Immature natural killer cell (primary cell): ENCODE data around the gene ELK3. TPM values are rescaled to one million over a fixed set of nuclear protein-coding genes. Genes with fewer than 3 reads are reported as not detected.

Experiments used
- DNase-seq, 3 donors: peaks; one replicate each; pipeline ENCODE4 v3.0.0; 2022; ENCODE audit warnings: mixed read lengths in 1 of 3
- H3K27ac Mint-ChIP-seq, 6 donors: one replicate each; pipeline ENCODE4 v1.8.0; 2020; ENCODE audit warnings: mixed read lengths in 6 of 6, mild to moderate bottlenecking in 5 of 6, inconsistent platforms in 4 of 6, moderate library complexity in 3 of 6
- H3K27me3 Mint-ChIP-seq, 3 donors: one replicate each; pipeline ENCODE4 v1.8.0; 2020 to 2021; ENCODE audit warnings: low read depth in 3 of 3, mild to moderate bottlenecking in 3 of 3, mixed read lengths in 3 of 3, moderate library complexity in 3 of 3, inconsistent platforms in 1 of 3
- H3K36me3 Mint-ChIP-seq, 3 donors: one replicate each; pipeline ENCODE4 v1.8.0; 2020; ENCODE audit warnings: mixed read lengths in 3 of 3, inconsistent platforms in 2 of 3, mild to moderate bottlenecking in 2 of 3
- H3K4me1 Mint-ChIP-seq, 2 donors: one replicate each; pipeline ENCODE4 v1.8.0; 2020; ENCODE audit warnings: inconsistent platforms in 2 of 2, mild to moderate bottlenecking in 2 of 2, mixed read lengths in 2 of 2, moderate library complexity in 1 of 2
- H3K4me3 Mint-ChIP-seq, 5 donors: one replicate each; pipeline ENCODE4 v1.8.0; 2020; ENCODE audit warnings: mild to moderate bottlenecking in 5 of 5, mixed read lengths in 5 of 5, inconsistent platforms in 3 of 5, moderate library complexity in 3 of 5
- H3K9me3 Mint-ChIP-seq, 6 donors: one replicate each; pipeline ENCODE4 v1.8.0; 2020; ENCODE audit warnings: mild to moderate bottlenecking in 6 of 6, mixed read lengths in 6 of 6, inconsistent platforms in 4 of 6, moderate library complexity in 3 of 6
- polyA plus RNA-seq, 3 donors: library from polyadenylated mRNA; unstranded; fragments of 300-500 nt; fragmentation: Illumina TruSeq; gene quantifications; one replicate each; pipeline ENCODE4 v1.2.3, GENCODE V29; 2021

The ELK3 gene
- polyA plus RNA-seq, 3 donors from 2014 or later: 4.7 to 21.7 (median 6.9) TPM

GRCh38 chr12:96194971-96195844 is 1.0 kb downstream of the ELK3 start:
- H3K4me1 Mint-ChIP-seq: peaks cover 41 to 54% of the 10 kb centered on the region in 2 donors
- DNase-seq: peak; percentile 63 to 67 (median 65)

DNA sequence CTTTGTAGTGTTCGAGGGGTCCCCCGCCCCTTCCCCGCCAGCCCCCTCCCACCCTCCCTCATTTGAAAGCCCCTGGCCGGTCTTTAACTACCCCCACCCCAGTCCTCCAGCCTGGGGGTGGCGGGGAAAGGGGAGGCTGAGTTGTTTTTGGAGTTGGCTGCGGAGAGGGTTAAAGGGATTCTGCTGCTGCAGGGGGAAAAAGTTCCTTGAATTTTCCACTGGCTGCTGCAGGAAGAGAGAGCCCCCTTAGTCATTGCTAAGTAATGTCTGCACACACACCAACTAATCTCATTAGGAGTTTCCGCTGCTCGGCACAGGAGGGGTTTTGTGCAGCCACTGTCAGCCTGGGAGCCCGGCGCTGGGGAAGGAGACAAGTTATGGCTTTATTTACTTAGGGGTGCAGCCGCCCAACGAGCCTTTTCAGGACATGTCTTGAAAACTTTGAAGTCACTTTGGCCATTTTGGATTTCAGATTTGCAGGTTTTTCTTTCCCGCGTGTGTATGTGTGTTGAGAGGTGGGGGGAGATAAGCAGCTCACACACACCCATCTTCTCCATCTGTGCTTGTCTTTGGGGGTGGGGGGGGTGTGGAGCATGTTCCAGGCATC is 1.8 kb downstream of the ELK3 start:
- H3K36me3 Mint-ChIP-seq: no peaks in the 10 kb centered on the region
- no peak for DNase-seq
- peak overlapping the region; percentile 93 to 100 (median 97) for H3K4me3 Mint-ChIP-seq
- no peaks in the 10 kb centered on the region for H3K9me3 Mint-ChIP-seq
- H3K27ac Mint-ChIP-seq: peak overlapping the region; percentile 61 to 99 (median 93)
- peaks cover 41 to 57% of the 10 kb centered on the region in 2 donors for H3K4me1 Mint-ChIP-seq
- H3K27me3 Mint-ChIP-seq: peaks cover 11 to 27% (median 14%) of the 10 kb centered on the region in 3 donors

More at GRCh38 chr12:96194971-96195844, 1.0 kb downstream of the ELK3 start:
- Mint-ChIP-seq H3K4me3 (peak overlapping the region; percentile 93 to 100 (median 97)), H3K27me3 (peaks cover 11 to 27% (median 14%) of the 10 kb centered on the region in 3 donors), H3K36me3 (no peaks in the 10 kb centered on the region), H3K9me3 (no peaks in the 10 kb centered on the region), H3K27ac (peak overlapping the region; percentile 88 to 99 (median 94))

- peak overlapping the region in 5 of 6 donors; percentile 39 to 99 (median 93) for H3K27ac Mint-ChIP-seq
These were observed 2.6 kb downstream of the ELK3 start for GRCh38 chr12:96196781-96197180.

DNA sequence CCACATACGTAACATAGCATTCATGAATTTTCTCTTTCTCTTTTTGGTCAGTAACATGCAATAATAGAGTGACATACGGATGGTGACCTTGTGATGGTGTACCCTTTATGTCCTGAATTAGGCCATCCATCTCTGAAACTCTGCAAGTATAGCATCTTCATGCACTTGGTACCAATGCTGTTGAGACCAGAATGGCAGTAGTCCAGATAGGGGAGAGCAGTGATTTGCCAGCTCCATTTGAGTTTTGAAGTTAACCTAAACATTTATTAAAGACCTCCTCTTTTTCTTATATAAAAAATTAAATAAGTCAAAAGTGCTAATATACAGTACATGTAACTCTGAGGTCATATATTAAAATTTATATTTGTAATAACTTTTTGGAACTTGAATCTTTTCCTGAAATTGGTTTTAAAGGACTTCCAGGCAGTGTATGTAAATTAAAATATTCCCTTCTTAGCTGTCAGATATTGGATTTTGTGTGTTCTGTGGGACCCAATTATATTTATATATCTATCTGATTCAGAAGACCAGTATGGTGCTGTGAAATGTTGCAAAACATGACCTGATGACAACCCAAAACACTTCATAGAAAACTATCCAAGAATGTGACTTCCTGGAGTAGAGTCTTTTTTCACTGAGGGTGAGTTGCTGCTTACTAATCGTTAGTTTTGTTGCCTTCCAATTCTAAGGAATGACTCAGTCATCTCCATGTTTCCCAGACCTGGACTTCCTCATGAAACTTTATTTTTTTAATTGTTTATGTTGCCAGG is 3.5 kb downstream of the ELK3 start:
- no peaks in the 10 kb centered on the region for H3K9me3 Mint-ChIP-seq
- peaks cover 0 to 6% (median 0%) of the 10 kb centered on the region in 3 donors for H3K36me3 Mint-ChIP-seq
- DNase-seq: no peak
- peaks cover 41 to 64% of the 10 kb centered on the region in 2 donors for H3K4me1 Mint-ChIP-seq
- H3K27ac Mint-ChIP-seq: peak overlapping the region; percentile 35 to 73 (median 68)
- H3K4me3 Mint-ChIP-seq: peak overlapping the region in 1 of 5 donors; percentile 97
- H3K27me3 Mint-ChIP-seq: peaks cover 11 to 24% (median 14%) of the 10 kb centered on the region in 3 donors

More at GRCh38 chr12:96196781-96197180, 2.6 kb downstream of the ELK3 start:
- H3K9me3 Mint-ChIP-seq: no peaks in the 10 kb centered on the region
- no peak for DNase-seq
- H3K4me1 Mint-ChIP-seq: peaks cover 41 to 58% of the 10 kb centered on the region in 2 donors
- H3K27me3 Mint-ChIP-seq: peaks cover 11 to 27% (median 14%) of the 10 kb centered on the region in 3 donors
- peak overlapping the region in 3 of 5 donors; percentile 93 to 100 (median 97) for H3K4me3 Mint-ChIP-seq
- H3K36me3 Mint-ChIP-seq: peaks cover 0 to under 1% (median 0%) of the 10 kb centered on the region in 3 donors

GRCh38 chr12:96198965-96199364 is 4.8 kb downstream of the ELK3 start:
- H3K9me3 Mint-ChIP-seq: no peaks in the 10 kb centered on the region
- H3K4me3 Mint-ChIP-seq: peak overlapping the region in 2 of 5 donors; percentile 2 to 33
- peak in 1 of 3 donors; percentile 13 for DNase-seq
- H3K36me3 Mint-ChIP-seq: peaks cover 0 to 9% (median 0%) of the 10 kb centered on the region in 3 donors
- H3K4me1 Mint-ChIP-seq: peaks cover 35 to 60% of the 10 kb centered on the region in 2 donors
- peaks cover 4 to 11% (median 6%) of the 10 kb centered on the region in 3 donors for H3K27me3 Mint-ChIP-seq
- H3K27ac Mint-ChIP-seq: peak overlapping the region; percentile 9 to 68 (median 62)

DNA sequence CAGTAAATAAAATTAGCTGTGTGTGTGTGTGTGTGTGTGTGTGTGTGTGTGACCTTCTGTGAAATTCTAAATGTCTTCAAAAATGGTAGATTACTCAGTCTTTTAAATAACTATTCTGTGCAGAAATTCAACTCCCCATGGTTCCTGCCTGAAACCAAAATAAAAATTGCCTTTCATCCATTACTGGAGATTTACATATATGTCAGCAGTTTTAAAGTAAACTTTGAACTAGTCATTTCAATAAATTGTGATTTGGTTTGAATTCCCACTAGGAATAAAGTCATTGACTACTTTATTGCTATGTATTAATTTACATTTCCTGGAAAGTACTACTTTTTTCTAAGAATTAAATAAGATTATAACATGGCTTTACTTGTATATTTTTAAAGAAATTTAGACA is 5.3 kb downstream of the ELK3 start:
- Mint-ChIP-seq H3K27ac (peak overlapping the region in 4 of 6 donors; percentile 4 to 68 (median 47)), H3K4me1 (peaks cover 34 to 65% of the 10 kb centered on the region in 2 donors)

DNA sequence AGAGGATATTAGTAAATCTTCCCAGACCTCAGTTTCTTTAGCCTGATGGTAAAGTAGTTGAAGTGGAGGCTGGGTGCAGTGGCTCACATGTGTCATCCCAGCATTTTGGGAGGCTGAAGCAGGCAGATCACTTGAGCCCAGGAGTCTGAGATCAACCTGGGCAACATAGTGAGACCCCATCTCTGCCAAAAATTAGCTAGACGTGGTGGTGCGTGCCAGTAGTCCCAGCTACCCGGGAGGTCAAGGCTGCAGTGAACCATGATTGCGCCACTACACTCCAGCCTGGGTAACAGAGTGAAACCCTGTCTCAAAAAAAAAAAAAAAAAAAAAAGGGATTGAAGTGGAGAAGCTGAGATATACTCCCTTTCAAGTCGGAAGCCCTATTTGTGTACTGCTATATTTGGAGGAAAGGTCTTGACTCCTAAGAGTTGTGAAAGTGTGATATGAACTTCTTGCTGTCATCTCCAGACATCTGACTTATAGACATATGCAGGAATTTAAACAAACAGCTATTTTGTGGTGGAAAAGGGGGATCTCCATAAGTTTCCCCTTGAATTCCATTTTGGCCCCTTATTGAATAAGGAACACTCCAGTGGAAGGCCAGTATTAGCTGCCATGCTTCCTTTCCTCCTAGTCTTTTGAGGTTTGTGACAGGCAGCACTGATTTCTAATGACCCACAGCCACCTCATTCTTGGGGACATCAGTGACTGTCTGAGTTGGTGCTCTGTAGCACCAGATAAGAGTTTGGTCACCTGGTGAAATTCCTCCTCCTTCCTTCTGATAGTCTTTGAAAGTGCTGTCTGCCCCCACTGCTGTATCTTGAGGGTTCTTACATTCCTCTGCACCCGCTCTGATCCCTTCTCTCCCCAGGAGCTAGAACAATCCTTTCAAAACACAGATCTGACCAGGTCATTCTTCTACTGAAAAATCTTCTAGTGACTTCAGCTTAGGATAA is 7.4 kb downstream of the ELK3 start:
- Mint-ChIP-seq H3K27ac (peak overlapping the region in 1 of 6 donors; percentile 43), H3K4me3 (no peak overlapping the region), H3K4me1 (peaks cover 39 to 71% of the 10 kb centered on the region in 2 donors), H3K27me3 (peaks cover 0 to 1% (median 0%) of the 10 kb centered on the region in 3 donors), H3K36me3 (peaks cover 0 to 9% (median 0%) of the 10 kb centered on the region in 3 donors), H3K9me3 (no peaks in the 10 kb centered on the region)
- no peak for DNase-seq

More for the DNA sequence above, 5.3 kb downstream of the ELK3 start:
- Mint-ChIP-seq H3K27me3 (peaks cover 4 to 9% (median 4%) of the 10 kb centered on the region in 3 donors), H3K36me3 (peaks cover 0 to 9% (median 0%) of the 10 kb centered on the region in 3 donors), H3K4me3 (no peak overlapping the region), H3K9me3 (no peaks in the 10 kb centered on the region)
- DNase-seq: no peak

DNA sequence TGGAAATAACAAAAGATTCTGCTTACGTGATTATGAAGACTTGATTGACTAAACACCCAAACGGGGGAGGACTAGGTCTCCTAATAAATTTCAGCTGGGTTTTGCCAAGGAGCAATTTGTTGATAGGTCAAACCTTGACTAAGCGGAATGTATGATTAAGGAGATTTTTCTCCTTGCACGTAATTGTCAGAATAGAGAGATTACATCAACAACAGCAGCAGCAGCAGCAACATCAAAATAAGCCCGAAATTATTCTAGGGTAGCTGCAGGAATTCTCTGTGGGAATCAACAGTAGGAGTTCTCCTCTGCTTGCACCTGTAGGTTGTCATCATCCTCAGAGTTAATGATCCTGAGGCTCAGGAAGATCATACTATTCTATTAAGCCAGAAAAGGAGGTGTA is 10.2 kb downstream of the ELK3 start:
- no peak overlapping the region for H3K4me3 Mint-ChIP-seq
- H3K4me1 Mint-ChIP-seq: peaks cover 41 to 71% of the 10 kb centered on the region in 2 donors
- H3K27ac Mint-ChIP-seq: no peak overlapping the region
- peaks cover 0 to 9% (median 0%) of the 10 kb centered on the region in 3 donors for H3K36me3 Mint-ChIP-seq
- H3K9me3 Mint-ChIP-seq: no peaks in the 10 kb centered on the region
- no peak for DNase-seq
- peaks cover 0 to 1% (median 0%) of the 10 kb centered on the region in 3 donors for H3K27me3 Mint-ChIP-seq

GRCh38 chr12:96205908-96206307 is 11.7 kb downstream of the ELK3 start:
- peak in 1 of 3 donors; percentile 33 for DNase-seq
- Mint-ChIP-seq H3K27ac (peak overlapping the region in 3 of 6 donors; percentile 19 to 57 (median 52)), H3K9me3 (no peaks in the 10 kb centered on the region), H3K4me1 (peaks cover 48 to 77% of the 10 kb centered on the region in 2 donors), H3K36me3 (peaks cover 0 to 9% (median 0%) of the 10 kb centered on the region in 3 donors), H3K27me3 (peaks cover 0 to 1% (median 0%) of the 10 kb centered on the region in 3 donors), H3K4me3 (peak overlapping the region; percentile 25 to 66 (median 60))

DNA sequence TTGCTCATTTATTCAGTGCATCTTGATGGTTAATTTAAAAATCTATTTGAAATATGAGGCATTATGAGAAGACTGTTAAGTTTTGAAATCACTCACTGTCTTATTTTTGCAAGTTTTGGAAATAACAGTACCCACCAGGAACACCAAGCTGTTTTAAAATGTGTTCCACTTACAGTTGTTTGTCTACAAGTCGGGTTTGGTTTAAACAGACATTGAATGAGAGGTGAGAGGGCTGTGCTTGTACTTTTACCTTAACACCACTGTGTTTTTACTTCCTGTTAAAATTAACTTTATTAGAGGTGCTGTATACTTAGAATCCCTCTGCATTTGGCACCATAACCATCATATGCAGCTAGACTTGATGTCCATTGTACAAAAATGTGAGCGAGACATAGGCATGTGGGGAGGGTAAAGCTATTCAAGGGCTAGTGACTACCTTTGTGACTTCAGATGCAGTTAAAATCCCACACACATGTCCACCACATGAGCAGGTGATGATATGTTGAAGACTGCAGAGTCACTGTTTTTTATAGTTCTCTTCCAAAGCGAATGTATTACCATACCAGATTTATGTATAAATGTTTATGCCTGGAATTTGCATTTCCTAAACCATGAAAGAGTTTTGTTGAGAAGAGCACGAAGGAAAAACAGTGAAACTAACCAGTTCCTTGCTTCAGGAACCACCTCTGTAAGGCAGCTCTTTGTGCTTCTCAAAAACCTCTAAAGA is 12.9 kb downstream of the ELK3 start:
- no peak for DNase-seq
- Mint-ChIP-seq H3K27me3 (peaks cover 0 to 1% (median 0%) of the 10 kb centered on the region in 3 donors), H3K9me3 (no peaks in the 10 kb centered on the region), H3K4me3 (peak overlapping the region in 4 of 5 donors; percentile 12 to 45 (median 26)), H3K4me1 (peaks cover 53 to 85% of the 10 kb centered on the region in 2 donors), H3K36me3 (peaks cover 0 to 6% (median 0%) of the 10 kb centered on the region in 3 donors), H3K27ac (peak overlapping the region in 1 of 6 donors; percentile 66)

DNA sequence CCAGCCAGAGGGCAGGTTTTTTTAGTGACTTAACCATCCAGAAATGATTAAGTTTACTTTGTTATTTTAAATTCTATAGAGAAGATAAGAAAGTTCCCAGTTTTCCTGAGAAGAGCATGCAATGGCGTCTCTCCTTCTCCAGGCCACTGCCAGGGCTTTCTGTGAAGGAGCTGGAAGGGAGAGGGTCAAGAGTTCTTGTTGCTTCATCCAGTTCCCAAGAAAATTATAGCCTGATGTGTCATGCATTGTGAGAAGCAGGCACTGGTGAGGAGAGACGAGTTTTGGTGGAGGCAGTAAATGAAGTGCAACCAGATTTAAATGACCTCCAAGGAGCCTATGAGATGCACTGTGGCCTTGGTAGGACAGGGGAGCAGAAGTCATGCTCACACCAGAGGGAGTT is 14.2 kb downstream of the ELK3 start:
- H3K27ac Mint-ChIP-seq: peak overlapping the region in 2 of 6 donors; percentile 54 to 72
- H3K27me3 Mint-ChIP-seq: peaks cover 0 to 1% (median 0%) of the 10 kb centered on the region in 3 donors
- DNase-seq: no peak
- H3K4me3 Mint-ChIP-seq: no peak overlapping the region
- peaks cover 63 to 95% of the 10 kb centered on the region in 2 donors for H3K4me1 Mint-ChIP-seq
- peaks cover 0 to 1% (median 0%) of the 10 kb centered on the region in 3 donors for H3K36me3 Mint-ChIP-seq
- no peaks in the 10 kb centered on the region for H3K9me3 Mint-ChIP-seq
